SK-N-SH treated with all-trans-retinoic acid at 6 μM for 48 hours (cell line): ENCODE data around the gene DPPA2.

ENCODE experiments used
- ATAC-seq: fragments of 200-7000 bp; cut with Tn5 transposase; 3 replicates; pipeline ENCODE4 v1.9.1; 2020; ENCODE audit warnings: mild to moderate bottlenecking, moderate library complexity
- ARNTL ChIP-seq: fragments of 450-650 bp; formaldehyde crosslinking; IDR thresholded peaks from 2 replicates; pipeline ENCODE4 v1.5.0; 2020; ENCODE audit warnings: low read depth, mild to moderate bottlenecking, moderate library complexity, borderline replicate concordance
- BACH2 ChIP-seq: fragments of 250-450 bp; sonication (Bioruptor Pico); IDR thresholded peaks from 2 replicates; pipeline ENCODE4 v1.9.0; 2021; ENCODE audit warnings: mild to moderate bottlenecking, borderline replicate concordance
- CSDC2 ChIP-seq: fragments of 250-450 bp; sonication (Bioruptor Pico); IDR thresholded peaks from 2 replicates; pipeline ENCODE4 v1.5.0; 2020; ENCODE audit warnings: mild to moderate bottlenecking, moderate library complexity
- ESRRG ChIP-seq: fragments of 250-450 bp; sonication (Bioruptor Pico); IDR thresholded peaks from 2 replicates; pipeline ENCODE4 v1.6.1; 2021; ENCODE audit warnings: mild to moderate bottlenecking
- GLIS3 ChIP-seq: fragments of 250-450 bp; sonication (Bioruptor Pico); IDR thresholded peaks from 2 replicates; pipeline ENCODE4 v1.5.0; 2020; ENCODE audit warnings: mild to moderate bottlenecking, moderate library complexity
- OSR1 ChIP-seq: fragments of 250-450 bp; sonication (Bioruptor Pico); IDR thresholded peaks from 2 replicates; pipeline ENCODE4 v1.8.0; 2022; ENCODE audit warnings: moderate library complexity, mild to moderate bottlenecking, inconsistent platforms
- PPARA ChIP-seq: fragments of 250-450 bp; sonication (Bioruptor Pico); IDR thresholded peaks from 2 replicates; pipeline ENCODE4 v1.5.0; 2020; ENCODE audit warnings: mild to moderate bottlenecking, borderline replicate concordance
- TCF4 ChIP-seq: fragments of 250-450 bp; sonication (Bioruptor Pico); IDR thresholded peaks from 2 replicates; pipeline ENCODE4 v1.8.0; 2021; ENCODE audit warnings: mild to moderate bottlenecking, moderate library complexity, borderline replicate concordance
- ZC3H10 ChIP-seq: fragments of 250-450 bp; sonication (Bioruptor Pico); IDR thresholded peaks from 2 replicates; pipeline ENCODE4 v1.5.1; 2021; ENCODE audit warnings: mild to moderate bottlenecking, moderate library complexity
- ZFP3 ChIP-seq: fragments of 250-450 bp; sonication (Bioruptor Pico); IDR thresholded peaks from 2 replicates; pipeline ENCODE4 v1.5.0; 2020; ENCODE audit warnings: mild to moderate bottlenecking, moderate library complexity
- ZFP30 ChIP-seq: fragments of 450-650 bp; formaldehyde crosslinking; IDR thresholded peaks from 2 replicates; pipeline ENCODE4 v1.5.0; 2022; ENCODE audit warnings: mild to moderate bottlenecking, moderate library complexity
- ZNF565 ChIP-seq: fragments of 450-650 bp; formaldehyde crosslinking; conservative IDR thresholded peaks from 2 replicates; pipeline ENCODE4 v1.5.0; 2020; ENCODE audit warnings: low read depth, mild to moderate bottlenecking, moderate library complexity
- ZNF70 ChIP-seq: fragments of 450-650 bp; formaldehyde crosslinking; IDR thresholded peaks from 2 replicates; pipeline ENCODE4 v1.5.0; 2020; ENCODE audit warnings: mild to moderate bottlenecking, moderate library complexity
- ZNF8 ChIP-seq: fragments of 450-650 bp; formaldehyde crosslinking; IDR thresholded peaks from 2 replicates; pipeline ENCODE4 v1.5.0; 2020; ENCODE audit warnings: mild to moderate bottlenecking, moderate library complexity
- TF ChIP-seq, protein P1 (sequence below): fragments of 250-450 bp; sonication (Bioruptor Pico); IDR thresholded peaks from 2 replicates; pipeline ENCODE4 v1.5.0; 2020; ENCODE audit warnings: mild to moderate bottlenecking, moderate library complexity
- TF ChIP-seq, protein P2 (sequence below): fragments of 250-450 bp; sonication (Bioruptor Pico); IDR thresholded peaks from 2 replicates; pipeline ENCODE4 v1.5.1; 2020; ENCODE audit warnings: low read depth, mild to moderate bottlenecking, moderate library complexity
- TF ChIP-seq, protein P3 (sequence below): fragments of 250-450 bp; sonication (Bioruptor Pico); IDR thresholded peaks from 2 replicates; pipeline ENCODE4 v1.5.1; 2021; ENCODE audit warnings: mild to moderate bottlenecking, moderate library complexity
- TF ChIP-seq, protein P4 (sequence below): fragments of 250-450 bp; sonication (Bioruptor Pico); IDR thresholded peaks from 2 replicates; pipeline ENCODE4 v1.8.0; 2020; ENCODE audit warnings: mild to moderate bottlenecking, moderate library complexity, borderline replicate concordance

Gene DPPA2

DNA sequence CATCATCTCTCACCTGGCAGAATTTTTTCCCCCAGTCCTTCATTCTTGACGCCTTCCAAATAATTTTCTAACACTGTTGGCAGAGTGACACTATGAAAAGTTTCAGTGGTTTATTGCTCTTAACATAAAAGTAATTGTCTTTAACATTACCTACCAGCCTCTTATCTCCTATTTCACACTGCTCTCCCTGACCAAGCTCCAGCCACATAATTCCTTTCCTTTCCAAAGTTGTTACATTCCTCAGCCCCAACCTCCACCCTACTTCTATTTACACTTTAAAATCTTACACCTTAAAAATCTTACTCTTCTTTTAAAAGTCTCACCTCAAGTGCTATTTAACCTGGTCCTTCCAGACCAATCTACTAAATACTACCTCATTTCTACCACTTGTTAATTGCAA is 18.3 kb upstream of the DPPA2 start:
- TF ChIP-seq PPARA (CRISPR knock-in tag), result no peak
- no peak for TF ChIP-seq CSDC2 (CRISPR knock-in tag)
- no peak for TF ChIP-seq OSR1
- no peak for TF ChIP-seq BACH2 (CRISPR knock-in tag)
- TF ChIP-seq GLIS3 (CRISPR knock-in tag), result no peak
- TF ChIP-seq ARNTL (CRISPR knock-in tag), result no peak
- TF ChIP-seq ZC3H10, result no peak
- TF ChIP-seq ZFP3 (CRISPR knock-in tag), result no peak
- no peak for TF ChIP-seq ZFP30 (CRISPR knock-in tag)
- no peak for TF ChIP-seq TCF4
- TF ChIP-seq, protein P1, sequence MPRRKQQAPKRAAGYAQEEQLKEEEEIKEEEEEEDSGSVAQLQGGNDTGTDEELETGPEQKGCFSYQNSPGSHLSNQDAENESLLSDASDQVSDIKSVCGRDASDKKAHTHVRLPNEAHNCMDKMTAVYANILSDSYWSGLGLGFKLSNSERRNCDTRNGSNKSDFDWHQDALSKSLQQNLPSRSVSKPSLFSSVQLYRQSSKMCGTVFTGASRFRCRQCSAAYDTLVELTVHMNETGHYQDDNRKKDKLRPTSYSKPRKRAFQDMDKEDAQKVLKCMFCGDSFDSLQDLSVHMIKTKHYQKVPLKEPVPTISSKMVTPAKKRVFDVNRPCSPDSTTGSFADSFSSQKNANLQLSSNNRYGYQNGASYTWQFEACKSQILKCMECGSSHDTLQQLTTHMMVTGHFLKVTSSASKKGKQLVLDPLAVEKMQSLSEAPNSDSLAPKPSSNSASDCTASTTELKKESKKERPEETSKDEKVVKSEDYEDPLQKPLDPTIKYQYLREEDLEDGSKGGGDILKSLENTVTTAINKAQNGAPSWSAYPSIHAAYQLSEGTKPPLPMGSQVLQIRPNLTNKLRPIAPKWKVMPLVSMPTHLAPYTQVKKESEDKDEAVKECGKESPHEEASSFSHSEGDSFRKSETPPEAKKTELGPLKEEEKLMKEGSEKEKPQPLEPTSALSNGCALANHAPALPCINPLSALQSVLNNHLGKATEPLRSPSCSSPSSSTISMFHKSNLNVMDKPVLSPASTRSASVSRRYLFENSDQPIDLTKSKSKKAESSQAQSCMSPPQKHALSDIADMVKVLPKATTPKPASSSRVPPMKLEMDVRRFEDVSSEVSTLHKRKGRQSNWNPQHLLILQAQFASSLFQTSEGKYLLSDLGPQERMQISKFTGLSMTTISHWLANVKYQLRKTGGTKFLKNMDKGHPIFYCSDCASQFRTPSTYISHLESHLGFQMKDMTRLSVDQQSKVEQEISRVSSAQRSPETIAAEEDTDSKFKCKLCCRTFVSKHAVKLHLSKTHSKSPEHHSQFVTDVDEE, result no peak
- TF ChIP-seq, protein P2, sequence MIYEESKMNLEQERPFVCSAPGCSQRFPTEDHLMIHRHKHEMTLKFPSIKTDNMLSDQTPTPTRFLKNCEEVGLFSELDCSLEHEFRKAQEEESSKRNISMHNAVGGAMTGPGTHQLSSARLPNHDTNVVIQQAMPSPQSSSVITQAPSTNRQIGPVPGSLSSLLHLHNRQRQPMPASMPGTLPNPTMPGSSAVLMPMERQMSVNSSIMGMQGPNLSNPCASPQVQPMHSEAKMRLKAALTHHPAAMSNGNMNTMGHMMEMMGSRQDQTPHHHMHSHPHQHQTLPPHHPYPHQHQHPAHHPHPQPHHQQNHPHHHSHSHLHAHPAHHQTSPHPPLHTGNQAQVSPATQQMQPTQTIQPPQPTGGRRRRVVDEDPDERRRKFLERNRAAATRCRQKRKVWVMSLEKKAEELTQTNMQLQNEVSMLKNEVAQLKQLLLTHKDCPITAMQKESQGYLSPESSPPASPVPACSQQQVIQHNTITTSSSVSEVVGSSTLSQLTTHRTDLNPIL (CRISPR knock-in tag), result no peak
- TF ChIP-seq ESRRG, result no peak
- TF ChIP-seq ZNF8 (CRISPR knock-in tag), result no peak
- TF ChIP-seq ZNF565 (CRISPR knock-in tag), result no peak
- ATAC-seq, result no peak

DNA sequence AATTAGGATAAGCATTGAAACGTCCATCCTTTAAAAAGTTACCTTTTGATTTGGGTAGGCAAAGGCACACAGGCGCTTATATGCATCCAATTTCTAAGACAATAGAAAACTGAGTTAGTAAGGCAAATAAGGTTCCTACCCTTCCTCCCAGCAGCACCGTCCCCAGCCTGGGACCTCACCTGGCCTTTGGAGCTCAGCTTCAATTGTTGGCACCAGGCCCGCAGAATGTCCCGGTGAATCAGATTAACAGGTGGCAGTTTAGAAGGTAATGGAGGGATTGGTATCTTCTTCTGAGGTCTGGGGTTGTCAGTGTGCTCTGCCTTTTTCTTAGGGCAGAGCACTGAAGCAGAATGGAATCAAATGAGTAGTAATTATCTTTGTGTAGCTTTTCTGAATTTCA is 15.4 kb upstream of the DPPA2 start:
- TF ChIP-seq, protein P3, sequence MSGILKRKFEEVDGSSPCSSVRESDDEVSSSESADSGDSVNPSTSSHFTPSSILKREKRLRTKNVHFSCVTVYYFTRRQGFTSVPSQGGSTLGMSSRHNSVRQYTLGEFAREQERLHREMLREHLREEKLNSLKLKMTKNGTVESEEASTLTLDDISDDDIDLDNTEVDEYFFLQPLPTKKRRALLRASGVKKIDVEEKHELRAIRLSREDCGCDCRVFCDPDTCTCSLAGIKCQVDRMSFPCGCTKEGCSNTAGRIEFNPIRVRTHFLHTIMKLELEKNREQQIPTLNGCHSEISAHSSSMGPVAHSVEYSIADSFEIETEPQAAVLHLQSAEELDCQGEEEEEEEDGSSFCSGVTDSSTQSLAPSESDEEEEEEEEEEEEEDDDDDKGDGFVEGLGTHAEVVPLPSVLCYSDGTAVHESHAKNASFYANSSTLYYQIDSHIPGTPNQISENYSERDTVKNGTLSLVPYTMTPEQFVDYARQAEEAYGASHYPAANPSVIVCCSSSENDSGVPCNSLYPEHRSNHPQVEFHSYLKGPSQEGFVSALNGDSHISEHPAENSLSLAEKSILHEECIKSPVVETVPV (CRISPR knock-in tag), result no peak
- TF ChIP-seq, protein P1, result no peak
- TF ChIP-seq PPARA (CRISPR knock-in tag) (no peak), TCF4 (no peak), ZC3H10 (no peak), ZNF8 (CRISPR knock-in tag) (no peak)
- TF ChIP-seq, protein P4, sequence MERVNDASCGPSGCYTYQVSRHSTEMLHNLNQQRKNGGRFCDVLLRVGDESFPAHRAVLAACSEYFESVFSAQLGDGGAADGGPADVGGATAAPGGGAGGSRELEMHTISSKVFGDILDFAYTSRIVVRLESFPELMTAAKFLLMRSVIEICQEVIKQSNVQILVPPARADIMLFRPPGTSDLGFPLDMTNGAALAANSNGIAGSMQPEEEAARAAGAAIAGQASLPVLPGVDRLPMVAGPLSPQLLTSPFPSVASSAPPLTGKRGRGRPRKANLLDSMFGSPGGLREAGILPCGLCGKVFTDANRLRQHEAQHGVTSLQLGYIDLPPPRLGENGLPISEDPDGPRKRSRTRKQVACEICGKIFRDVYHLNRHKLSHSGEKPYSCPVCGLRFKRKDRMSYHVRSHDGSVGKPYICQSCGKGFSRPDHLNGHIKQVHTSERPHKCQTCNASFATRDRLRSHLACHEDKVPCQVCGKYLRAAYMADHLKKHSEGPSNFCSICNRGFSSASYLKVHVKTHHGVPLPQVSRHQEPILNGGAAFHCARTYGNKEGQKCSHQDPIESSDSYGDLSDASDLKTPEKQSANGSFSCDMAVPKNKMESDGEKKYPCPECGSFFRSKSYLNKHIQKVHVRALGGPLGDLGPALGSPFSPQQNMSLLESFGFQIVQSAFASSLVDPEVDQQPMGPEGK, result no peak
- TF ChIP-seq, protein P2 (CRISPR knock-in tag), result no peak
- no peak for ATAC-seq

DNA sequence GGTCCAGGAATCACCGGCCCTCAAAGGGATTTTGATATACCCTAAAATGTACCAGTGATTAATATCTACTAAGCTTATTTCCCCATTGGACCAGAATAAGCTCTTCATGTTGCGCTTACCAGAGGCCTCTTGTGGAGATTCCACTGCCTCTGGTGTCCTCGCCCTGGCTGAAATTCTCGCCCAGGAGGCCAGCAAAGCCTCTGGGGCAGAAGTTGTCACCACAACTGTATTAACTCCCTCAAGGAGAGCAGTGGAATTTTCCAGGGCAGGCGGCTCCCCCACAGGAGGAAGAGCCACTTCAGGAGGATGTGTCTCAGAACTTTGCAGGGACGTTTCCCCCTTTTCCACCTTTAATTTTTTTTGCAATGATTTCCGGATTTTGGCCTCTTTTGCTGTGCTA is 14.1 kb upstream of the DPPA2 start:
- no peak for ATAC-seq
- no peak for TF ChIP-seq PPARA (CRISPR knock-in tag)
- TF ChIP-seq ZNF70, result no peak
- no peak for TF ChIP-seq OSR1
